Measurements from ENCODE around the gene NRXN2.

NRXN2 gene

DNA sequence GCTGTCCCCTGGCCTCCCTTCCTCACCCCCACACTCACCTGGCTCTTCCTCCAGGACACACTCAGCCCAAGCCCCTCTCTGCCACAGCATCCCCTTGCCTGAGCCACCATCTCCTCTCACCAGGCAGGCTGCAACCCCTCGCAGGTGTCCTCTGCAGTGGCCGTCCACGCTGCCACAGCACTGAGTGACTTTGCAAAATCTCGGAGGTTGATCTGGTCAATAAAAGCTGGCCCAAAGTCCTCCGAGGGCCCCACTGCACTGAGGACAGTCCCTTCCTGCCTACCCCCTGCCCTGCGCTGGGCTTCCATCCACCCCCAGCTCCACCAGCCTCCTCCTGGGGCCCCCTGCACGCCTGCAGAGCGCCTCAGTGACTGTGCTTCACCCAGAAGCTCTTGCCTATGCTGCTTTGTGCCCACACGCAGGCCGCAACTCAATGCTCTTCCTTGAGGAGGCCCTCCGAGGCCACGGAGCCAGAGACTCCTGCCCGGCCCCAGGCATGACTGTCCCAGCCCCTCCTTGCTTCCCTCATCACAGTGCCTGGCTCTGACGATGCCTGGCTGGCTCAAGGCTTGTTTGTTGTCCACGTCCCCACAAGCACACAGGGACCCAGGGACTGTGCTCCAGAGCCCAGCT is 162.7 kb downstream of the NRXN2 start:
- no peak for DNase-seq

DNA sequence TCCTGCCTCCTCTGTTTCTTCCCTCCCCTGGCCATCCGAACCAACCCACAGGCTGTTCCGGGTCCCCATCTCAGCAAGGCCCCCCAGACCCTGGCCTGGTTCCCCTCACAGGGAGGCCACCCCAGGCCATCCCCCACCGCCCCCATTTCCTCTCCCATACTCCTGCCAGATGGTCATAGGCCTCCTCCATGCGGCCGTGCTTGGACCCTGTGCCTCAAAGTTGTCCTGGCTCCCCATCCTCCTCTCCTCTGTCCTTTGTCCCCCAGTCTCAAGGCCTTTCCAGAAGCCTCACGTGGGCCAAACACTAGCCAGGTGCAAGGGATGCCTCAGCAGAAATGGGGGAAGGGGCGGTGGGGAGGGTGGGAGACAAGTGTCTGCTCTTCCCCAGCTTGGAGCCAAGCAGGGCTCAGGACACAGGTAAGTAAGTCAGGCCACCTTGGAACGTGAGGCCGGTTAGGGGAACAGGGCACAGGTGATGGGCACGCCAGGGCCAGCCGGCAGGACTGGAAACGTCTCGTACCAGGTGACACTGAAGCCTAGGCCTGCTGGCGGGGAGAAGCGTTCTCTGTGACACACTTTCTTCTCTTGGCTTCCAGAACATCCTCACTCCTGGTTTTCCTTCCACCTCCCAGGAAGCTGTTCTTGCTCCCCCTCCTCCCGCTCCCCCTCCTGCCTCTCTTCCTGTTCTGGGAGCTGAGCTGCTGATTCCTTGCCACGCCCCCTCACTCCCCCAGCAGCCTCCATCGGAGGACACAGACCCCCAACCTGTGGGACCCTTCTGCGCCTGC is 163.5 kb downstream of the NRXN2 start:
- no peak for DNase-seq

DNA sequence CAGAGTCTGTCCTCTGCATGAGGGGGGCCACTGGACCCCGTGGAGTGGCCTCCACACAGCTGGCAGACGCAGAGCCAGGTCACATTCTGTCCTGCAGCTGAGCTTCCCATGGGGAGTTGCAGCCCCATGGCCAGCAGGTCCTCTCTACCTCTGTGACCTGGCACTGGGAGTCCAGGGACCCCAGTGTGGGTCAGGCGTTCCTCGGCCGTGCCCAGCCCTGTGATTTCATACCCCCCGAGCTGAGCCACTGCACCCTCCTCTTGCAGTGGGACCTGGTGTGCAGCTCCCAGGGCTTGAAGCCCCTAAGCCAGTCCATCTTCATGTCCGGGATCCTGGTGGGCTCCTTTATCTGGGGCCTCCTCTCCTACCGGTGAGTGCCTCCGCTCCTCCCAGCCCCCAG is 164.1 kb downstream of the NRXN2 start:
- DNase-seq: no peak

DNA sequence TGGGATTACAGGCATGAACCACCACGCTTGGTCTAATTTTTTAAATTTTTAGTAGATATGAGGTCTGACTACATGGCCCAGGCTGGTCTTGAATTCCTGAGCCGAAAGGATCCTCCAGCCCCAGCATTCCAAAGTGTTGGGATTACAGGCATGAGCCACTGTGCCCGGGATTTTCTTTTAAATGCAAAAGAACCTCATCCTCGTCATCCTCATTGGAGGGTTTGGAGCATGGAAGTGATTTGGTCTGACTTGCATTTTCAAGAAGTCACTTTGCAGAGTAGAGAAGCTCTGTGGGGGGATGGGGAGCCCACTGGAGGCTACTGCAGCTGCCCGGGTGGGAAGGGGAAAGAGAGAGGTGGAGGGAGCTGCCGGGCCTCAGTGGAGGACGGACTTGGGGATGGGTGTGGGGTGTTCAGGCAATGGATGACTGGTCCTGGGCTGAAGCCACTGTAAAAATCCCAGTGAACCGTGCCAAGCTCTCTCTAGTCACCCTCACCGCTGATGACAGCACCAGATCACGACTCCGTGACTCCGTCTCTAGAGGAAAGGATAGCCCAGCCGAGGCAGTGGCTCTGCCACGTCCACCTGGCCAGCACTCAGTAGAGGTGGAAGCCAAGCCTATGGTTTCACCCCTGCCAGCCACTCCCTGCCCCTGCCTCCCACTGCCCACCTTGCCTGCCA is 164.8 kb downstream of the NRXN2 start:
- DNase-seq: no peak

DNA sequence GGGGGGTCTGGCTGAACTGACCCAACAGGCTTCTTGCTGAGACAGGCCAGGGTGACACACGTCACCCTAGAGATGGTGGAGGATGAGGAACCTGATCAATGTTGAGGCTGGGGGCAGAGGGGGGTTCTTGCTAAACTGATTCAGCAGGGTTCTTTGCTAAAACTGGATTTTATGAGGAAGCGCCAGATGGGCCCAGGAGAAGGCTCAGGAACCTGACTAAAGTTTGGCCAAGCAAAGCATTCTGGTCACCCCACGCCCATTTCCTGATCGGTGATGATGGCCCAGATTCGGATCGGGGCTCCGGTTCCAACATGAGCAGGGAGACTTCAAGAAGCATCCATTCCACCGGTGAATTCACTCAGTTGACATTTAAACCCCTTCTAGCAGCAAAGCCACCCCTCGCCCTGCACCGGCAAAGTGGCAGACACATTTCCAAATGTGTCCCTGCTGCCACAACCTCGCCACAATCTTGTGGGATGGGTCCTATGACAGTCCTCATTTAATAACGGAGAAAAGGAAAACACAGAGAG is 166.2 kb downstream of the NRXN2 start:
- no peak for DNase-seq
